Measurements from ENCODE around the gene SELPLG.

- TF ChIP-seq POLR2AphosphoS5 (IDR thresholded peaks at IDR 0.05; ENCODE audit: low read depth, low read length) (no peak), POLR2A (IDR thresholded peaks at IDR 0.05; ENCODE audit: low read depth, low read length) (no peak), TAF1 (IDR thresholded peaks at IDR 0.05; ENCODE audit: low read depth, low read length) (no peak), PAX5 (IDR thresholded peaks at IDR 0.05; ENCODE audit: insufficient read depth, low read length, severe bottlenecking) (no peak), SPI1 (IDR thresholded peaks at IDR 0.05; ENCODE audit: low read depth, low read length) (no peak), POU2F2 (IDR thresholded peaks at IDR 0.05; ENCODE audit: low read depth, low read length) (no peak)
Observed at GRCh38 chr12:108634341-108634751, 652 bp upstream of the SELPLG start.

All from GM12891 (cell line).